Right lobe of liver (tissue), 4 donors: ENCODE results near the gene SURF6.

Experiments
- POLR2A ChIP-seq: fragments of 450-650 bp; IDR thresholded peaks from one replicate; pipeline ENCODE4 v1.6.1; 2017; ENCODE audit warnings: antibody characterized with exemption, mild to moderate bottlenecking
- TF ChIP-seq, protein P1 (sequence below), 4 donors: fragments of 200-600 bp in 3 of 4; fragments of 450-650 bp in 1 of 4; IDR thresholded peaks; one replicate each; pipeline versions ENCODE4 v1.5.1 to v1.8.0; 2016 to 2022; ENCODE audit warnings: antibody characterized with exemption in 4 of 4, mild to moderate bottlenecking in 2 of 4
- donor health status: DM: no; HTN: no; CAD: no.
- donor health status: DM: no; HTN: no; CAD: no.
- donor health status: DM: no; HTN: yes; CAD: no.

DNA sequence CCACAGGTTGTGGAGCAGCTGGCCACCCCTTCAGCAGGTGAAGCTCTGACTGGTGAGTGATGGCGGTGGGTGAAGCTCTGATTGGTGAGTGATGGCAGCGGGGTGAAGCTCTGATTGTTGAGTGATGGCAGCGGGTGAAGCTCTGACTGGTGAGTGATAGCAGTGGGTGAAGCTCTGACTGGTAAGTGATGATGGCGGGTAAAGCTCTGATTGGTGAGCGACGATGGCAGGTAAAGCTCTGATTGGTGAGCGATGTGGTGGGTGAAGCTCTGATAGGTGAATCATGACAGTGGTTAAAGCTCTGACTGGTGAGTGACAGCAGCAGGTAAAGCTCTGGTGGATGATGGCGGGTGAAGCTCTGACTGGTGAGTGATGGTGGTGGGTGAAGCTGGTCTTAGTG, 51.6 kb downstream of the SURF6 start:
- TF ChIP-seq, protein P1, sequence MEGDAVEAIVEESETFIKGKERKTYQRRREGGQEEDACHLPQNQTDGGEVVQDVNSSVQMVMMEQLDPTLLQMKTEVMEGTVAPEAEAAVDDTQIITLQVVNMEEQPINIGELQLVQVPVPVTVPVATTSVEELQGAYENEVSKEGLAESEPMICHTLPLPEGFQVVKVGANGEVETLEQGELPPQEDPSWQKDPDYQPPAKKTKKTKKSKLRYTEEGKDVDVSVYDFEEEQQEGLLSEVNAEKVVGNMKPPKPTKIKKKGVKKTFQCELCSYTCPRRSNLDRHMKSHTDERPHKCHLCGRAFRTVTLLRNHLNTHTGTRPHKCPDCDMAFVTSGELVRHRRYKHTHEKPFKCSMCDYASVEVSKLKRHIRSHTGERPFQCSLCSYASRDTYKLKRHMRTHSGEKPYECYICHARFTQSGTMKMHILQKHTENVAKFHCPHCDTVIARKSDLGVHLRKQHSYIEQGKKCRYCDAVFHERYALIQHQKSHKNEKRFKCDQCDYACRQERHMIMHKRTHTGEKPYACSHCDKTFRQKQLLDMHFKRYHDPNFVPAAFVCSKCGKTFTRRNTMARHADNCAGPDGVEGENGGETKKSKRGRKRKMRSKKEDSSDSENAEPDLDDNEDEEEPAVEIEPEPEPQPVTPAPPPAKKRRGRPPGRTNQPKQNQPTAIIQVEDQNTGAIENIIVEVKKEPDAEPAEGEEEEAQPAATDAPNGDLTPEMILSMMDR (IDR thresholded peaks at IDR 0.05) = no peak
- TF ChIP-seq POLR2A = no peak
